Measurements from ENCODE around the gene TELO2.

TELO2 gene

GRCh38 chr16:1492923-1493745 is at the start of gene TELO2:
Gene TELO2 (plus strand): TSS chr16:1493360. CDS start chr16:1494282, 922 bp downstream.
- peak; percentile 74 for DNase-seq (ENCODE audit: low read depth)

- no peak for DNase-seq (ENCODE audit: low read depth)
Observed at GRCh38 chr16:1443403-1443973, 49.7 kb upstream of the TELO2 start.

- DNase-seq (ENCODE audit: low read depth) = no peak
Observed at GRCh38 chr16:1443980-1444729, 49.0 kb upstream of the TELO2 start, which contains the start of gene CCDC154. Gene CCDC154 (minus strand): TSS chr16:1444556. CDS start chr16:1444322, 234 bp downstream.

- no peak for DNase-seq (ENCODE audit: low read depth)
Observed at GRCh38 chr16:1444730-1445517, 48.2 kb upstream of the TELO2 start.

- no peak for DNase-seq (ENCODE audit: low read depth)
Observed at GRCh38 chr16:1445518-1446203, 47.5 kb upstream of the TELO2 start.

- no peak for DNase-seq (ENCODE audit: low read depth)
Observed at GRCh38 chr16:1446296-1447080, 46.7 kb upstream of the TELO2 start.

- no peak for DNase-seq (ENCODE audit: low read depth)
Observed at GRCh38 chr16:1447965-1448364, 45.2 kb upstream of the TELO2 start.

GRCh38 chr16:1448536-1449116 is 44.5 kb upstream of the TELO2 start:
- no peak for DNase-seq (ENCODE audit: low read depth)

GRCh38 chr16:1449201-1449788 is 43.9 kb upstream of the TELO2 start:
- DNase-seq (ENCODE audit: low read depth) = no peak

GRCh38 chr16:1450218-1450617 is 42.9 kb upstream of the TELO2 start:
- no peak for DNase-seq (ENCODE audit: low read depth)

- no peak for DNase-seq (ENCODE audit: low read depth)
Observed at GRCh38 chr16:1450841-1451240, 42.3 kb upstream of the TELO2 start.

- no peak for DNase-seq (ENCODE audit: low read depth)
Observed at GRCh38 chr16:1451702-1452392, 41.3 kb upstream of the TELO2 start.

- DNase-seq (ENCODE audit: low read depth) = no peak
Observed at GRCh38 chr16:1452530-1452929, 40.6 kb upstream of the TELO2 start.

- no peak for DNase-seq (ENCODE audit: low read depth)
Observed at GRCh38 chr16:1453316-1453715, 39.8 kb upstream of the TELO2 start.

GRCh38 chr16:1454561-1454960 is 38.6 kb upstream of the TELO2 start:
- DNase-seq (ENCODE audit: low read depth) = no peak

- no peak for DNase-seq (ENCODE audit: low read depth)
Observed at GRCh38 chr16:1455190-1456171, 37.7 kb upstream of the TELO2 start.

- no peak for DNase-seq (ENCODE audit: low read depth)
Observed at GRCh38 chr16:1456951-1457350, 36.2 kb upstream of the TELO2 start.

All from iris pigment epithelial cell (primary cell).